Hematopoietic multipotent progenitor cell treated with erythropoietin and hydrocortisone succinate and interleukin-3 and kit ligand, for 15 days (in vitro differentiated cells): Measurements from ENCODE around the gene CMA1.

Source experiments
- DNase-seq: peaks from one replicate; pipeline ENCODE4 v3.0.0-alpha.2; 2015; ENCODE audit warnings: low spot score

The CMA1 gene

DNA sequence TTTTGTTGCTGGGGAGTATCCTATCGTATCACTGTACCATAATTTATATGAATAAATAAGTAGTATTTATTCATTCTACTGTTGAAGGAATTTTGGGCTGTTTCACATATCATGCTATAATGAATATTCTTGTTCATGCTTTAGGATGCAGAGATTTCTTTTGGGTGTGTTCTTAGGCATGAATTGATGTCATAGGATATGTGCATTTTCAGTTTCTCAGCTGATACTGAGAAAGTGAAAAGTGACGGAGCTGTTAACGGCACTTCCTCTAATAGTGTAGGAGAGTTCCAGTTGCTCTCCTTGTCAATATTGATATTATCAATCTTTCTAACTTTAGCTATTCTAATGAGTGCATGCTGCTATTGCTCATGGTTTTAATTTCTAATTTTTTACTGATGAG is 42.3 kb downstream of the CMA1 start:
- no peak for DNase-seq

DNA sequence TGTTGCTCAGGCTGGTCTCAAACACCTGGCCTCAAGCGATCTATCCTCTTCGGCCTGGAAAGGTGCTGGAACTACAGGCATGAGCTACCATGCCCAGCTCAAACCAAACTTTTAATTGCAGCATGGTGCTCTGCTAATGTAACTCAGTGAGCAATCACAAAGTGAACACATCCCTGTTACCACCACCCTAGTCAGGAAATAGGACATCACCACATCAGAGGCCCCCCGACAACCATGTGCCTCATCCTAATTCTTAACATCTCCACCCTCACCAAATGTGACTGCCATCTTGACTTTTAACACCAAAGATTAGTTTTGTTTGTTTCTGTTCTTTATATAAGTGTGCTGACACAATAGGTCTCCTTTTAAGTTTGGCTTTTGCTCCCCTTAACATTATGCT is 42.7 kb downstream of the CMA1 start:
- no peak for DNase-seq

DNA sequence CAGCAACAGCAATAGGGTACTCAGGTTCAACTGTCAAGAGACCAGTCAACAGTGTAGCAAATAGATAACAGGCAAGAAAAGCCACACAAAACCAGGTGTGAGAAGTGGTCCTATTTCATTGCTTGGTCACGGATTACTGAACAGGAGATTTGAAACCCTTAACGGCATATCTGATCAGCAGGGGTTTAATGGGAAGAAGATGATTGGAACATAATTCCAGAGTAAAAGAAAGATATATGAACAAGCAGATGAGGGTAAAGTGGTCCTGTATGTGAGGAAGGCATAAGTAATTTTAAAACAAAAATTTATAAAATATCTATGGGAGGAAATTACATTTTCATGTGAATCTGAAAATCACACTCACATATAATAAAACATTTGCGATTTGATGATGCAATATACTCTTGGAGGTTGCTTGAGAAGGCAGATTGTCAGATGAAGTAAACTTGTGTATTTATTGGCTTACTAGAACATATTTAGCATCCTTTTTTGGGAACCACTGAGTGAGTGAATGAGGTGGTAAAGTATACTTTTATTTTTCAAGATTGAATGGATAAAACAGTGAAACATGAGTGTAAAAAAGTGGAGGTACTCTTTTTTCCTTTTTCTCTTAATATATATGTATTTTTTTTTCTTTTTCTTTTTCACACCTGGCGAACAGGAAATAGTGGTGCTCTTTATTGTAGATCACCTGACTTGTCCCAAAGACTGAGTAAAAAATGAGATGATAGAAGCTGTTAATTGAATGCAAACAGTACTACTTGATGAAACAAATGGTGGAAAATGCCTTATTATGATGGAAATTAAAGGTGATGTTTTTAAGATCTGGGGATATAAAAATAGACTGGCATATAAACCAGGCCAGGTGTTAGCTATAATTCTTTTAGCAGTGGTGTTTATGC is 43.9 kb downstream of the CMA1 start:
- DNase-seq = no peak

GRCh38 chr14:24463017-24463883 is 44.8 kb downstream of the CMA1 start:
- no peak for DNase-seq

DNA sequence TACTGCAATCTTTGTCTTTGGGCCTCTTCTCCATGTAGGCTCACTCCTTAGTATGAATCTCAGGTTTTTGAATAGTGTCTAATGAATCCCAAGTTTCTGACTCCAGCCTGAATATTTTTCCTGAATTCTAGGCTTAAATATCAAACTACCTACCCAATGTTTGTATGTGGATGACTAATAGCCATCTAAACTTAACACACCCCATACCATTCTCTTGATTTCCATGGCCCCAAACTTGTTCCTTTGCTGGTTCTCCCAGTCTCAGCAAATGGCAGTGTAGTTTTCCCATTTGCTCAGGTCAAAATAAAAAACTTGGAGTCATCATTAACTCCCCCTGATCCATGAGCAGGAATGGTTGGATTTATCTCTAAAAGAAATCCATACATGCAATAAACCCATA is 46.7 kb downstream of the CMA1 start:
- no peak for DNase-seq

- no peak for DNase-seq
Measured at GRCh38 chr14:24459331-24459730, 48.7 kb downstream of the CMA1 start.

DNA sequence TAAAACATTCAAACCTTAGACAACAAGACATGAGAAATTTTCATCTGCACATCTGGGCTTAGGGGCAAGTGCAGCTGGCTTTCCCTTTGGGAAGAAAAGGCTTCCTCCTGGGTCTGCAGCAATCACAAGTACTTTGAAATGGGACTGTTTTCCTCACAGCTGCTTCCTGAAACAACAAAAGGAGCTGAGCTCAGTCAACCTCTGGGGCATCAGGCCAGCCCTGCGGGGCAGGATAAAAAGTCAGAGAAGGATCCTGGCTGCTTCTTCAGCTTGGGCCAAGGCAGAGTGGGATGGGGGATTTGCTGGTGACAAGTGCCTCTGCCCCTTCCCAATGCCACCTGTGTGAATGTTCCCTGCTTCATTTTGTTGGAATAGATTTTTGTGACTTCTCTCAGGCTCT is 49.3 kb downstream of the CMA1 start:
- DNase-seq = no peak

DNA sequence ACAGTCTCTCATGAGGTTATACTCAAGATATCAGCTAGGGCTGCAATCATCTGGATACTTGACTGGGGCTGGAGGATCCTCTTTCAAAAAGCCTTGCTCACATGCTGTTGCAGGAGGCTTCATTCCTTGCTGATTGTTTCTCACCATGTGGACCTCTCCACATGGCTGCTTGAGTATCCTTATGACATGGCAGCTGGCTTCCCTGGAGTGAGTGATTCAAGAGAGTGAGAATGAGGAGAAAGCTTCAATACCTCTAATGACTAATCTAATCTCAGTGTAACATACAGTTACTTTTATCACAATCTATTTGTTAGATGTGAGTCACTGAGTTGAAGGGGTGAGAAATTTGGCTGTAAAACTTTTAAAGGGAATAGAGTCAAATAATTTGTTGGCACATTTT is 51.1 kb downstream of the CMA1 start:
- no peak for DNase-seq
